EH (cell line): ENCODE measurements around the gene TUBGCP6.

Experiments used
- DNase-seq: peaks from one replicate; pipeline ENCODE4 v3.0.0-alpha.2; 2015; ENCODE audit warnings: low read depth

The TUBGCP6 gene

GRCh38 chr22:50194037-50194805 is 50.6 kb downstream of the TUBGCP6 start:
- DNase-seq, result no peak

GRCh38 chr22:50193621-50194020 is 51.2 kb downstream of the TUBGCP6 start:
- DNase-seq, result no peak

- DNase-seq, result no peak
Observed at GRCh38 chr22:50192436-50193204, 52.2 kb downstream of the TUBGCP6 start.

- DNase-seq, result no peak
Observed at GRCh38 chr22:50190941-50191741, 53.7 kb downstream of the TUBGCP6 start.

- DNase-seq, result peak; percentile 72
Observed at GRCh38 chr22:50190182-50190940, 54.5 kb downstream of the TUBGCP6 start.

GRCh38 chr22:50189849-50190181 is 55.0 kb downstream of the TUBGCP6 start:
- no peak for DNase-seq

GRCh38 chr22:50189184-50189848 is 55.5 kb downstream of the TUBGCP6 start:
- no peak for DNase-seq

GRCh38 chr22:50188356-50188755 is 56.5 kb downstream of the TUBGCP6 start:
- DNase-seq, result no peak

- DNase-seq, result peak; percentile 48
Observed at GRCh38 chr22:50186761-50187523, 57.9 kb downstream of the TUBGCP6 start.

- no peak for DNase-seq
Observed at GRCh38 chr22:50186181-50186714, 58.6 kb downstream of the TUBGCP6 start.

GRCh38 chr22:50185375-50186087 is 59.3 kb downstream of the TUBGCP6 start, which contains the start of gene TRABD:
Gene TRABD, plus strand, starts transcription at chr22:50185913. Its CDS starts 7,148 bp downstream, at chr22:50193061.
- peak; percentile 90 for DNase-seq

- DNase-seq, result no peak
Observed at GRCh38 chr22:50184902-50185374, 59.9 kb downstream of the TUBGCP6 start.

- DNase-seq, result peak; percentile 80
Observed at GRCh38 chr22:50184004-50184901, 60.6 kb downstream of the TUBGCP6 start.

GRCh38 chr22:50183141-50183971 is 61.5 kb downstream of the TUBGCP6 start:
- DNase-seq, result no peak

GRCh38 chr22:50182176-50183081 is 62.4 kb downstream of the TUBGCP6 start:
- no peak for DNase-seq
